Measurements from ENCODE around the gene PLEKHN1.
"Not testable (repeated sequence)": the region's sequence is repeated elsewhere in the genome, so short reads cannot be mapped to it uniquely, and the experiment has no call there.

The PLEKHN1 gene

GRCh38 chr1:942864-943533, 23.3 kb upstream of the PLEKHN1 start:
- Histone ChIP-seq H3K4me1 (ENCODE audit: control extremely low read depth in 1 of 4, control insufficient read depth in 4 of 4, insufficient read depth in 4 of 4, low read length in 3 of 4) (peaks cover 0 to 40% (median 33%) of the 10 kb centered on the region in 4 experiments), H3K9me3 (ENCODE audit: control extremely low read depth in 1 of 5, control insufficient read depth in 4 of 5, insufficient read depth in 2 of 5, low read depth in 1 of 5, low read length in 4 of 5) (no peaks in the 10 kb centered on the region), H3K27ac (ENCODE audit: insufficient read depth in 1 of 2, low read depth in 1 of 2, low read length in 2 of 2, poor library complexity in 1 of 2, severe bottlenecking in 2 of 2) (no peak overlapping the region), H3K36me3 (ENCODE audit: control insufficient read depth in 4 of 4, insufficient read depth in 4 of 4, low read length in 3 of 4) (peaks cover 0 to 37% (median 25%) of the 10 kb centered on the region in 4 experiments), H3K27me3 (replicated peaks in 2 of 5; ENCODE audit: control insufficient read depth in 4 of 5, insufficient read depth in 5 of 5, low read length in 4 of 5) (peaks cover 0 to 64% (median 18%) of the 10 kb centered on the region in 5 experiments), H3K4me3 (ENCODE audit: control insufficient read depth in 1 of 7, extremely low read depth in 1 of 7, insufficient read depth in 4 of 7, low read depth in 2 of 7, low read length in 6 of 7) (no peak overlapping the region)
- DNase-seq, result no peak
- WGBS (ENCODE audit: insufficient coverage), result 17% methylated on average over 18 of the region's 27 CpGs
- ChIA-PET CTCF (interaction anchor here (0.9 to 2.0 kb wide), 3 partner anchors 32 to 74 kb away, joined by 3 to 12 read pairs (median 3); no protein-coding TSS in a partner anchor), POLR2A (no interaction called here)

- H3K27ac ChIP-seq (ENCODE audit: insufficient read depth in 1 of 2, low read depth in 1 of 2, low read length in 2 of 2, poor library complexity in 1 of 2, severe bottlenecking in 2 of 2), result no peak overlapping the region
- peaks cover 0 to 56% (median 18%) of the 10 kb centered on the region in 5 experiments for H3K27me3 ChIP-seq (replicated peaks in 2 of 5; ENCODE audit: control insufficient read depth in 4 of 5, insufficient read depth in 5 of 5, low read length in 4 of 5)
- H3K4me1 ChIP-seq (ENCODE audit: control extremely low read depth in 1 of 4, control insufficient read depth in 4 of 4, insufficient read depth in 4 of 4, low read length in 3 of 4), result peaks cover 0 to 40% (median 33%) of the 10 kb centered on the region in 4 experiments
- peaks cover 0 to 44% (median 29%) of the 10 kb centered on the region in 4 experiments for H3K36me3 ChIP-seq (ENCODE audit: control insufficient read depth in 4 of 4, insufficient read depth in 4 of 4, low read length in 3 of 4)
- POLR2A ChIA-PET, result interaction anchor here (0.5 kb wide), 1 partner anchor 19 kb away, joined by 3 read pairs; no protein-coding TSS in a partner anchor
- H3K4me3 ChIP-seq (ENCODE audit: control insufficient read depth in 1 of 7, extremely low read depth in 1 of 7, insufficient read depth in 4 of 7, low read depth in 2 of 7, low read length in 6 of 7), result no peak overlapping the region
- no peaks in the 10 kb centered on the region for H3K9me3 ChIP-seq (ENCODE audit: control extremely low read depth in 1 of 5, control insufficient read depth in 4 of 5, insufficient read depth in 2 of 5, low read depth in 1 of 5, low read length in 4 of 5)
- 98% methylated on average over 23 of the region's 27 CpGs for WGBS (ENCODE audit: insufficient coverage)
- no peak for DNase-seq
- CTCF ChIA-PET, result interaction anchor here (0.9 to 1.4 kb wide), 2 partner anchors 18 to 51 kb away, joined by 3 to 4 read pairs; no protein-coding TSS in a partner anchor
Observed at GRCh38 chr1:943545-944340, 22.5 kb upstream of the PLEKHN1 start.

- POLR2A ChIA-PET, result no interaction called here
Observed at GRCh38 chr1:944341-945325, 21.6 kb upstream of the PLEKHN1 start.

GRCh38 chr1:945688-946556, 20.4 kb upstream of the PLEKHN1 start:
- Histone ChIP-seq H3K27me3 (replicated peaks in 2 of 5; ENCODE audit: control insufficient read depth in 4 of 5, insufficient read depth in 5 of 5, low read length in 4 of 5) (peaks cover 0 to 36% (median 6%) of the 10 kb centered on the region in 5 experiments), H3K4me1 (ENCODE audit: control extremely low read depth in 1 of 4, control insufficient read depth in 4 of 4, insufficient read depth in 4 of 4, low read length in 3 of 4) (peaks cover 0 to 24% (median 19%) of the 10 kb centered on the region in 4 experiments), H3K36me3 (ENCODE audit: control insufficient read depth in 4 of 4, insufficient read depth in 4 of 4, low read length in 3 of 4) (peaks cover 7 to 66% (median 44%) of the 10 kb centered on the region in 4 experiments), H3K27ac (ENCODE audit: insufficient read depth in 1 of 2, low read depth in 1 of 2, low read length in 2 of 2, poor library complexity in 1 of 2, severe bottlenecking in 2 of 2) (no peak overlapping the region), H3K4me3 (ENCODE audit: control insufficient read depth in 1 of 7, extremely low read depth in 1 of 7, insufficient read depth in 4 of 7, low read depth in 2 of 7, low read length in 6 of 7) (no peak overlapping the region), H3K9me3 (ENCODE audit: control extremely low read depth in 1 of 5, control insufficient read depth in 4 of 5, insufficient read depth in 2 of 5, low read depth in 1 of 5, low read length in 4 of 5) (peaks cover 0 to 1% (median 0%) of the 10 kb centered on the region in 5 experiments)
- no peak for DNase-seq
- 97% methylated on average over 28 of the region's 29 CpGs for WGBS (ENCODE audit: insufficient coverage)
- POLR2A ChIA-PET, result no interaction called here
- CTCF ChIA-PET, result interaction anchor here (1.0 to 1.4 kb wide), 3 partner anchors 8 to 16 kb away, joined by 4 to 5 read pairs (median 4); no protein-coding TSS in a partner anchor

More at GRCh38 chr1:944341-945325, 21.6 kb upstream of the PLEKHN1 start:
- H3K9me3 ChIP-seq (ENCODE audit: control extremely low read depth in 1 of 5, control insufficient read depth in 4 of 5, insufficient read depth in 2 of 5, low read depth in 1 of 5, low read length in 4 of 5), result no peaks in the 10 kb centered on the region
- H3K27ac ChIP-seq (ENCODE audit: insufficient read depth in 1 of 2, low read depth in 1 of 2, low read length in 2 of 2, poor library complexity in 1 of 2, severe bottlenecking in 2 of 2), result no peak overlapping the region
- H3K36me3 ChIP-seq (ENCODE audit: control insufficient read depth in 4 of 4, insufficient read depth in 4 of 4, low read length in 3 of 4), result peaks cover 0 to 53% (median 34%) of the 10 kb centered on the region in 4 experiments
- H3K4me1 ChIP-seq (ENCODE audit: control extremely low read depth in 1 of 4, control insufficient read depth in 4 of 4, insufficient read depth in 4 of 4, low read length in 3 of 4), result peaks cover 0 to 37% (median 30%) of the 10 kb centered on the region in 4 experiments
- no peak for DNase-seq
- CTCF ChIA-PET, result interaction anchor here (1.4 kb wide), 1 partner anchor 17 kb away, joined by 4 read pairs; no protein-coding TSS in a partner anchor
- 94% methylated on average over 17 of the region's 28 CpGs for WGBS (ENCODE audit: insufficient coverage)
- no peak overlapping the region for H3K4me3 ChIP-seq (ENCODE audit: control insufficient read depth in 1 of 7, extremely low read depth in 1 of 7, insufficient read depth in 4 of 7, low read depth in 2 of 7, low read length in 6 of 7)
- peaks cover 0 to 48% (median 13%) of the 10 kb centered on the region in 5 experiments for H3K27me3 ChIP-seq (replicated peaks in 2 of 5; ENCODE audit: control insufficient read depth in 4 of 5, insufficient read depth in 5 of 5, low read length in 4 of 5)

DNA sequence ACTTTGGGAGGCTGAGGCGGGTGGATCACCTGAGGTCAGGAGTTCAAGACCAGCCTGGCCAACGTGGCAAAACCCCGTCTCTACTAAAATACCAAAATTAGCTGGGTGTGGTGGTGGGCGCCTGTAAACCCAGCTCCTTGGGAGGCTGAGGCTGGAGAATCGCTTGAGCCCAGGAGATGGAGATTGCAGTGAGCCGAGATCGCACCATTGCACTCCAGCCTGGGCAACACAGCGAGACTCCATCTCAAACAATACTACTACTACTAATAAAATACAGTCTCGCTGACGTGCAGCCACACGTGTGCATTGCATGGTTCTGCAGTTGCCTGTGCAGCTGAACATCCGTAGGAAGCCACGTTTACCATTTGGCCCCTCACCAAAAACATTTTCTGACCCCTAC, 19.5 kb upstream of the PLEKHN1 start:
- Histone ChIP-seq H3K4me1 (ENCODE audit: control extremely low read depth in 1 of 4, control insufficient read depth in 4 of 4, insufficient read depth in 4 of 4, low read length in 3 of 4) (peaks cover 0 to 15% (median 10%) of the 10 kb centered on the region in 4 experiments), H3K36me3 (ENCODE audit: control insufficient read depth in 4 of 4, insufficient read depth in 4 of 4, low read length in 3 of 4) (peaks cover 7 to 74% (median 51%) of the 10 kb centered on the region in 4 experiments), H3K27me3 (replicated peaks in 2 of 5; ENCODE audit: control insufficient read depth in 4 of 5, insufficient read depth in 5 of 5, low read length in 4 of 5) (peaks cover 0 to 27% (median 5%) of the 10 kb centered on the region in 5 experiments)
- H3K27ac ChIP-seq (ENCODE audit: insufficient read depth in 1 of 2, low read depth in 1 of 2, low read length in 2 of 2, poor library complexity in 1 of 2, severe bottlenecking in 2 of 2); DNase-seq; H3K9me3 ChIP-seq (ENCODE audit: control extremely low read depth in 1 of 5, control insufficient read depth in 4 of 5, insufficient read depth in 2 of 5, low read depth in 1 of 5, low read length in 4 of 5); H3K4me3 ChIP-seq (ENCODE audit: control insufficient read depth in 1 of 7, extremely low read depth in 1 of 7, insufficient read depth in 4 of 7, low read depth in 2 of 7, low read length in 6 of 7); POLR2A ChIA-PET: not testable (repeated sequence)
- CTCF ChIA-PET, result interaction anchor here (1.0 to 1.4 kb wide), 2 partner anchors 9 to 10 kb away, joined by 4 to 5 read pairs; no protein-coding TSS in a partner anchor
- 98% methylated on average over 11 of the region's 13 CpGs for WGBS (ENCODE audit: insufficient coverage)

All from common myeloid progenitor, CD34-positive (primary cell).